Thyroid gland (tissue), 4 donors: Measurements from ENCODE around the gene ABCC10. TPM values are rescaled to one million over a fixed set of nuclear protein-coding genes. Genes with fewer than 3 reads are reported as not detected.

ENCODE experiments used
- DNase-seq, 2 donors: peaks; one replicate each; pipeline ENCODE4 v3.0.0-alpha.2; 2019
- H3K27ac ChIP-seq, 3 donors: fragments of 200-600 bp; sonication (generic); 1 replicate in 2 of 3; 2 replicates in 1 of 3; pipeline ENCODE4 v1.5.1; 2016 to 2019; ENCODE audit warnings: mild to moderate bottlenecking in 1 of 3, moderate library complexity in 1 of 3
- H3K27me3 ChIP-seq: fragments of 200-600 bp; sonication (generic); one replicate; pipeline ENCODE4 v1.5.1; 2019
- H3K36me3 ChIP-seq, 2 donors: fragments of 200-600 bp; sonication (generic); one replicate each; pipeline ENCODE4 v1.5.1; 2016 to 2019
- H3K4me1 ChIP-seq, 2 donors: fragments of 200-600 bp; sonication (generic); one replicate each; pipeline ENCODE4 v1.5.1; 2017 to 2019
- H3K4me3 ChIP-seq, 3 donors: fragments of 200-600 bp; sonication (generic); replicated peaks in 1 of 3; 1 replicate in 2 of 3; 2 replicates in 1 of 3; pipeline ENCODE4 v1.5.1; 2016; ENCODE audit warnings: mild to moderate bottlenecking in 1 of 3
- H3K9me3 ChIP-seq: fragments of 200-600 bp; sonication (generic); one replicate; pipeline ENCODE4 v1.5.1; 2017
- POLR2A ChIP-seq, 2 donors: fragments of 450-650 bp; IDR thresholded peaks; one replicate each; pipeline ENCODE4 v1.6.1; 2017; ENCODE audit warnings: antibody characterized with exemption in 2 of 2, mild to moderate bottlenecking in 2 of 2, moderate library complexity in 1 of 2
- WGBS, 2 donors: methylation state at CpG; one replicate each; pipeline ENCODE4 v1.1.5; 2017; 5-methylcytosine and 5-hydroxymethylcytosine counted together
- intact Hi-C: fragments of 100-400 bp; cut with DNase I; formaldehyde crosslinking; loops from one replicate; pipeline ENCODE4 v1.15.1; 2023
- total RNA-seq, 4 donors: library from RNA; depleted of rRNA; stranded (reverse); fragments of >200 nt; gene quantifications; one replicate each; pipeline ENCODE4 v1.2.3, GENCODE V29; 2016
- TF ChIP-seq, protein P1 (sequence below), 6 experiments: fragments of 200-600 bp in 3 of 6; fragments of 450-650 bp in 3 of 6; sonication (generic) in 3 of 6; IDR thresholded peaks; one replicate each; pipeline ENCODE4 v1.5.1; 2016 to 2019; ENCODE audit warnings: antibody characterized with exemption in 6 of 6, mild to moderate bottlenecking in 2 of 6, inconsistent platforms in 1 of 6, moderate library complexity in 1 of 6

ABCC10 gene
- total RNA-seq, 4 donors from 2014 or later = 10.5 to 24.3 (median 19.3) TPM

- H3K27me3 ChIP-seq = no peaks in the 10 kb centered on the region
- H3K4me1 ChIP-seq = peaks cover 28 to 37% of the 10 kb centered on the region in 2 donors
- H3K27ac ChIP-seq = no peak overlapping the region
- no peak overlapping the region for H3K4me3 ChIP-seq
- H3K9me3 ChIP-seq = no peaks in the 10 kb centered on the region
- TF ChIP-seq POLR2A (IDR thresholded peaks at IDR 0.05) = no peak
- TF ChIP-seq, protein P1, sequence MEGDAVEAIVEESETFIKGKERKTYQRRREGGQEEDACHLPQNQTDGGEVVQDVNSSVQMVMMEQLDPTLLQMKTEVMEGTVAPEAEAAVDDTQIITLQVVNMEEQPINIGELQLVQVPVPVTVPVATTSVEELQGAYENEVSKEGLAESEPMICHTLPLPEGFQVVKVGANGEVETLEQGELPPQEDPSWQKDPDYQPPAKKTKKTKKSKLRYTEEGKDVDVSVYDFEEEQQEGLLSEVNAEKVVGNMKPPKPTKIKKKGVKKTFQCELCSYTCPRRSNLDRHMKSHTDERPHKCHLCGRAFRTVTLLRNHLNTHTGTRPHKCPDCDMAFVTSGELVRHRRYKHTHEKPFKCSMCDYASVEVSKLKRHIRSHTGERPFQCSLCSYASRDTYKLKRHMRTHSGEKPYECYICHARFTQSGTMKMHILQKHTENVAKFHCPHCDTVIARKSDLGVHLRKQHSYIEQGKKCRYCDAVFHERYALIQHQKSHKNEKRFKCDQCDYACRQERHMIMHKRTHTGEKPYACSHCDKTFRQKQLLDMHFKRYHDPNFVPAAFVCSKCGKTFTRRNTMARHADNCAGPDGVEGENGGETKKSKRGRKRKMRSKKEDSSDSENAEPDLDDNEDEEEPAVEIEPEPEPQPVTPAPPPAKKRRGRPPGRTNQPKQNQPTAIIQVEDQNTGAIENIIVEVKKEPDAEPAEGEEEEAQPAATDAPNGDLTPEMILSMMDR (IDR thresholded peaks at IDR 0.05) = no peak
- intact Hi-C loops = no loop called here
- H3K36me3 ChIP-seq = peaks cover 6 to 9% of the 10 kb centered on the region in 2 donors
- WGBS, 2 donors = 35 to 85% methylated on average over 2 to 4 of the region's 8 CpGs
- no peak for DNase-seq
Observed at GRCh38 chr6:43433148-43433547, 5.8 kb downstream of the ABCC10 start.

DNA sequence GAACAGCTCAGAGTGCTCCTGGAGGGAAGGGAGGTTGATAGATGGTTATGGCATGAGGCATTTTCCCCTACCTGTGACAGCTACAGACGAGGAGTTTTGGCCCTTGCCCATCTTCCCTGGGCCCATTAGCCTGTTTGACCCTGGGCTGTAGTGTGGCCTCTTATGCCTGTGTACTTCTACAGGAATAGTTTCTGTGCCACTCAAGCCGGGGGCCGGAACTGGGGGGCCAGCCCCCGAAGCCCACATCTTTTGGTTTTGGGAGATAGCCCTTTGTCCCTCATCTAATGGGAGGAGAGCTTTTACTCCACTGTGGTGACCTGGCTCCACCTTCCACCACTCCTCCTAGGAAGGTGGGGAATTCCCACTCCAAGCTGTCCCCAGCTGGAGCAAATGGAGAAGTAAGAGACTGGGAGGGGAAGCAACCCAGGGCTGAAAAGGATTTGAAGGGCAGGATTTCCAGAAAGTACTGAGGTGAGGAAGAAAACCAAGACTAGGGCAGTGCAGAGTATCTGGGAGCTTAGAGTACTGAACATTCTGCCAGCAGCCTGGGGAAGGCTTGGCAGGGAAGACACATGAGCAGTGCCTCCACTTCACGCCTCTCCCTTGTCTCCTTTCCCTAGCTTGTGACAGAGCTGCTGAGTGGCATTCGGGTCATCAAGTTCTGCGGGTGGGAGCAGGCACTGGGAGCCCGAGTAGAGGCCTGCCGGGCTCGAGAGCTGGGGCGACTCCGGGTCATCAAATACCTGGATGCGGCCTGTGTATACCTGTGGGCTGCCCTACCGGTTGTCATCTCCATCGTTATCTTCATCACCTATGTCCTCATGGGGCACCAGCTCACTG, 6.9 kb downstream of the ABCC10 start:
- Histone ChIP-seq H3K27ac (no peak overlapping the region), H3K4me3 (no peak overlapping the region), H3K4me1 (peaks cover 19 to 27% of the 10 kb centered on the region in 2 donors), H3K36me3 (peaks cover 6 to 9% of the 10 kb centered on the region in 2 donors), H3K9me3 (no peaks in the 10 kb centered on the region), H3K27me3 (no peaks in the 10 kb centered on the region)
- TF ChIP-seq, protein P1 (IDR thresholded peaks at IDR 0.05) = no peak
- no peak for TF ChIP-seq POLR2A (IDR thresholded peaks at IDR 0.05)
- DNase-seq = no peak
- intact Hi-C loops = no loop called here
- 90 to 93% methylated on average over 15 of the region's 15 CpGs for WGBS, 2 donors

DNA sequence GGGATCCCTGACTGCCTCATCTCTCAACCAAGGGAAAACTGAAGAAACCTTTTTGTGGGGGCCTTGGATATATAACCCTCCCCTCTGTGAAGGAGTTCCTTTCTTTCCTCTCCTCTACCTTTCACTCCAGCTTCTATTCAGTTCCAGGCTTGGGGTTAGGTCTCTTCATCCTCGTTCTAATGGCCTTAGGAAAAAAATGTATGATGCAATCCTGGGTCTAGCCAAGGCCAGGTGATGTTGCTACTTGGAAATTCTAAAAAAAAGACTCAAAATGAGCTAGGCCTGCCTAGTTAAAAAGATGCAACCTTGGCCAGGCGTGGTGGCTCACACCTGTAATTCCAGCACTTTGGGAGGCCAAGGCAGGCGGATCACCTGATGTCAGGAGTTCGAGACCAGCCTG, 7.6 kb downstream of the ABCC10 start:
- TF ChIP-seq, protein P1 (IDR thresholded peaks at IDR 0.05) = no peak
- TF ChIP-seq POLR2A (IDR thresholded peaks at IDR 0.05) = no peak
- intact Hi-C loops = no loop called here
- Histone ChIP-seq H3K9me3 (no peaks in the 10 kb centered on the region), H3K36me3 (peaks cover 6 to 15% of the 10 kb centered on the region in 2 donors), H3K4me1 (peaks cover 19 to 24% of the 10 kb centered on the region in 2 donors), H3K27ac (no peak overlapping the region), H3K27me3 (no peaks in the 10 kb centered on the region), H3K4me3 (no peak overlapping the region)
- no peak for DNase-seq
- 93 to 97% methylated on average over 4 of the region's 4 CpGs for WGBS, 2 donors

- peaks cover 19 to 24% of the 10 kb centered on the region in 2 donors for H3K4me1 ChIP-seq
- H3K36me3 ChIP-seq = peaks cover 6 to 15% of the 10 kb centered on the region in 2 donors
- no peaks in the 10 kb centered on the region for H3K9me3 ChIP-seq
- intact Hi-C loops = no loop called here
- no peak for TF ChIP-seq POLR2A (IDR thresholded peaks at IDR 0.05)
- TF ChIP-seq, protein P1 (IDR thresholded peaks at IDR 0.05) = no peak
- DNase-seq = no peak
- H3K27me3 ChIP-seq = no peaks in the 10 kb centered on the region
- H3K27ac ChIP-seq = peak overlapping the region; percentile 1 to 63 (median 49)
- H3K4me3 ChIP-seq = no peak overlapping the region
- WGBS, 2 donors = 79 to 87% methylated on average over 9 of the region's 9 CpGs
Observed at GRCh38 chr6:43435682-43436437, 8.5 kb downstream of the ABCC10 start.
